CD4-positive, alpha-beta T cell treated with Interleukin-6 at 100 ng/mL for 8 hours (primary cell): Measurements from ENCODE around the gene MAD1L1.
A peak's percentile ranks its signal among the peaks of the same experiment; 100 is the strongest.

Experiments used
- DNase-seq: peaks from one replicate; pipeline ENCODE4 v3.0.0-alpha.2; 2020; ENCODE audit warnings: mixed read lengths, low spot score

Gene MAD1L1

DNA sequence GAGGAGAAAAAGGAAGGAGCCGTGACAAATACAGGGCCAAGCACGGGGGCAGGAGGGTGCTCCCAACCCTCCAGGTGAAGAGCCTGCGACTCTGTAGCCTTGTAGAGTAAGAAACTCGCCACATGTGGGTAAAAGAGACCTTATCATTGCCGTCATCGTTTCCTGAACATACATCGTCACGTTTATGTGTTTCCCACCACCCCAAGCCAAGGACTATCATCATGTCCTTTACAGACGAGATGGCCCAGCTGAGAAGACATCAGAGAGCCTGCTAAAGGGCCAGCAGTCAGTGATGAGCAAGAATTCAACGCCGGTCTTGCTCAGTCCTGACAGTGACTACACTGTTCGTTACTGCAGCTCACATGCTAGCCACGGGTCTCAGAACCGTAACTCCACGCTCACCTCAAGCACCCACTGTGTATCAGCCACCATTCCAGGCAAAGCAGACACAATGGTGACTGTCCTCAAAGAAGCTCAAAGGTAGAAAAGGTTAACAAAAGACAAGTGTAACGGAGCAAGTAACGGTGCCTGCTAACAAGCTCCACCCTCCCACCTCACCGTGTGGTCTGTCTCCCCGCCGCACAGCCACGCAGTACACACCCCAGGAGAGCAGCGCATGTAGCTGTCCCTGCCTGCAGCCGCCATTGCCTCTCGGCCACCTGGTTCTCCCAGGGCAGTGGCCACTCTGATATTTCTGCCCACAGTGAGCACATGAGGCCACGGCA, 147.8 kb downstream of the MAD1L1 start:
- no peak for DNase-seq

DNA sequence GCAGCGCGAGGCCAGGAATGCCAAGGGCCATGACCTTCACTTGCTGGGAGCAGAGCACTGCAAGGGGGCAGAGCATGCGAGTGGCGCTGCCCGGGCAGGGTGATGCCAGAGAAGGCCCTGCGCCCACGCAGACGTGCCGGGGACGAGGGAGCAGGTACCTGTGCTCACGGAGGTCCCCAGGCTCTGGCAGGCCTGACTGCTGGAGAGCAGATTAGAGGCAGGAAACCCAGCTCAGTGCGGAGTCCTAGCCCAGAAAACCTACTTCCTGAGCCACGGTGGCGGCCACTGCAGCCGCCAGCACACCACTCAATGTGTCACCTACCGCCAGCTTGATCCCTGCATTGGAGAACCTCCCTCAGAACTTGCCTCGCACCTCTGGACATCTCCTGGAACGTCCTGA, 148.4 kb downstream of the MAD1L1 start:
- DNase-seq, result no peak

DNA sequence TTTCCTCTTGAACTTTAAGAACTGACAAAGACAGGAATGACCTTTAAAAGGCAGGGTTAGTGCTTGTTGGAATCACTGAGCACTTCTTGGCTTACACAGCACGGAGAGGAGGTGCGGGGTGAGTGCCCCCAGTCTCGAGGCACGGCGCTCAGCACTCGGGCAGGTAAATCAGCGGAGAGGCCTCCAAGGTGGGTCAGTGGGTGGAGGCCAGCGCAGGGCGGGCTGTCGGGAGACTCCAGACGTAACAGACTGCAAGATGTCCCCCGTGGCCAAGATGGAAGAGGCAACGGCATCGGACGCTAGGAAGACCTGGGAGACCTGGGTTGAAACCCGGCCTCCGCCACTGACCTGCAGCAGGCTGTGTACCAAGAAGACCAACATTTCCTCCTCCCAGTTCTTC, 149.4 kb downstream of the MAD1L1 start:
- DNase-seq, result no peak

DNA sequence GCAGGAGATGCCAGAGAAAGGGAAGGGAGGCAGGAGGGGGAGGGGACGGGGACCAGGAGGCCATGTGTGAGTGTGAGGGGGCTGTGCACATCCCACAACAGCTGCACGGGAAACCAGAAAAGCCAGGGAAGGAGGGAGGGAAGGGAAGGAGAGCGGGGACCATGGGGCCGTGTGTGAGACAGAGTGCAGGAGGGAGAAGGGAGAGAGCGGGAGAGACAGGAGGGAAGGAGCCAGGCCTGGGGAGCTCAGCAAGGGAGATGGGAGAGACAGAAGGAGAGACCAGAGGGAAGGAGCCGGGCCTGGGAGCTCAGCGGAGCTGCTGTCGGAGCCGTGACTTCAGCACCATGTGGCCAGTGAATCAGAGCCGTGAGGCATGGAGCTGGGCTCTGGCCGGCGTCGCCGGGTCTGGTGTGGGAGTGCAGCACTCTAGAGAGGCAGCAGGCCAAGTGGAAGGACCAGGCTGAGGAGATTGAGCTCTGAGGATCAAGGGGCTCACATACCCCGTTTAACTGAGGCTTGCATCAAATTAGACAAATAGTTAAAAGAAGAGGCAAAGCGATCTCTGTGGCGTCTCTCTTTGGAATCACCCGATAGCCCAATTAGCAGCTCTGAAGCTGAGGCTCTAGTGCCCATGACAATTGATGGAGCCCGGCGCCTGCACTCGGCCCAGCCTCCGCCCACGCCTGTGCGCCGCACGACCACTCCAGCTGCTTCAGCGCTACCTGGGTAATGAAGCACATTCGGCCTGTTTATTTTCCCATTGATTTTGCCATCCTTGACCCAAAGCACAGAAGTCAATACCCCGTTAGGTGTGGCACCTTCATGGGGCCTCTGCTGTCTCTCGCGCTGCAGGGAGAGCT, 150.4 kb downstream of the MAD1L1 start:
- no peak for DNase-seq

DNA sequence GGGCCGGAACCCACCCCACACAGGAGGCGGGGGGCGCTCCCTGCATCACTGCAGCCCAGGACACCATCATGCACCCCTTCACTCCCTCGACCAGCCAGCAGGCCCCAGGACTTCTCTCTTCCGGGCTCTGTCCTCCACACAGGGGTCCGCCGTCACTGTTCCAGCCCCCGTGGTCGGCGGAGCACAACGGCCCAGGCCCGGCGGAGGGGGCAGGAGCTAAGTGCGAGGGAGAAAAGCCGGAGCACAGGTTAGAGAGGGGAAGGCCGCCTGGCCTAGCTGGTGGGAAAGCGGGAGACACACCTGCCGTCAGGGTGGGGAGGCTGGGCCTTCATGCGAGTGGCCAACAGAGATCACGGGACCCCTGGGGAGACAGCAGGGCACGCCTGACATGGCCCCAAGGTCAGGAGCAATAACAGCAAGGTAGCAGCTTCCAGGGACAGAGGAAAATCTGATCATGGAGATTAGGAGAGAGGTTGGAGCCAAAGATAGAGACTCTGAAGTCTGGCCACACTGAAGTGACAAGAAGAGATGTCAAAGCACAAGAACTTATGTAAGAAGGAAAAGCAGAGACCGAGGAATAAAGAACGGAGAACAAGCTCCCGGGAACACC, 151.1 kb downstream of the MAD1L1 start:
- no peak for DNase-seq

DNA sequence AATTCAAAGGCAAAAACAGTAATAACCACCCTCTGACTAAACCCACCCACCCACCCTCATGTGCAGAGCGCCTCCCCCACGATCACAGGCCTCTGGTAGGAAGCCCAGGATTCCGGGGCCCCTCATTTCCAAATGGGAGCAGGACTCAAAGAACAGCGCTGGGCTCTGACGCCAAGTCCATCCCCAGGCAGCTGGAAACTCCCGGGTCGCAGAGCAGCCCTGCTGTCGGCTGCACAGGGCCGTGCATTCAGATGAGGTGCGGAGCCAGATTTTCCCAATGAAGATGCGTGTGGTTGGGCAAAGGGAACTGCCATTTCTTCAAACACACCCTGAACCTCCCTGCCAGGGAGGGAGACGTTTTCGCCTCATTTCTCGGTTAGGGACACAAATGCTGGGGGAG, 152.3 kb downstream of the MAD1L1 start:
- DNase-seq, result no peak

DNA sequence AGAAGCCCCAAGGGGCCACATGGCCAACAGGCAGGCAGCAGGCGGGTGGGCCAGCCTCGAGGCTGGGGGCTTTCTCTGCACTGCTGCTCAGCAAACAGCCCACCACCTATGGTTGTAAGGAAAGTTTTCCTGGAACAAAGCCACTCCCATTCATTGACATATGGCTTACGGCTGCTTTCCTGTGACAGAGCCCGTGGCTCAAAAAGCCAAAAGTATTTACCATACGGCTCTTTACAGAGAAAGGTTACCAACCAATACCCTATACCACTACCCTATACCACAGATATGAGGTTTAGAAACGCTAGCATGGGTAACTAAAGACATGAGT, 152.7 kb downstream of the MAD1L1 start:
- no peak for DNase-seq

DNA sequence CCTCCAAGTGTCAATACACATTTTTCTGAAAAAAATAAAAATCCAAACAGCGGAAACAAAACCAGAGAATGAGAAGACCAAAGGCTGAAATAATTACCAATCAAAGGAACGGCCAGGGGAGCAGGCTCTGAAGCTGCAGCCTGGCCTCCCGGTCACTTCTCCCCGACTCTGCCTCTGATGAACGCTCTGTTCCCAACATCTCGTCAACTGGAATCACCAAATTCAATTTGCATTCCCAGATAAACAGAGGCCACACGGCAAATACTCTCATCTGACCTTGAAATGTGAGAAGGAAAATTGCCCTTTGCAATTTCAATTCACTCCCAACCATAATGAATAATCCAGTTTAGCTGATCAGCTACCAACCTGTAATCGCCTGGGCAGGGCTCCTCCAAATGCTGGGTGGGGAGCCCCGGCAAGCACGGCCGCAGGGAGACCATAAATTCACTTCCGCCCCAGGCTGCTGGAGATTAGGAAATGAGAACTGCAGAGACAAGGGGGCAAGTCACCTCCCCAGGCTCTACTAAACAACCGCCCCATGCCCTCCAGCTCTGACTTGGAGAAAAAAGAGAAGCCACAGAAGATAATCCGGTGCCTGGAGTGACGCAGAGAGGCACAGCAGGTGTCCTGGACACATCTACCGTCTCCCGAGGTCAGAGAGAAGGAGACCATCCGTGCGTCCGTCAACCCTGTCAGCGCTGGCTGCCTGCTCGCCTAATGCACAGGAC, 153.2 kb downstream of the MAD1L1 start:
- DNase-seq, result no peak

DNA sequence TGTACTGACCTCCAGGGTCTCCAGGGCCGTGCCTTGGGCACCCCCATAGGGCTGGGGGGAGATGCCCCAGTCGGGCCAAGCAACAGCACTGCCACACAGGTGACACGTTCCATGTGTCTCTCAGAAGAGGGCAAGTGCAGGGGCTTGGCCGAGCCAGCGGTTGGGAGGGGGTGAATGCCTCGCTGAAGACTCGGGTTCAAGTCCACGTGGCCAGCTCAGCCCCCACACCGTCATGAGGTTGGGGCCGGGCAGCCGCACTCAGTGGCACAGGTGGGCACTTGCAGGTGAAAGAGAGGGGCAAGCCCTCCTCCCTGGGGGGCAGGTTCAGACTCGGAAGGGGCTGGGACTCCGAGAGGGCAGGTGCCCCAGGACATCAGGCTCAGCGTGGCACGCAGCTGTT, 153.8 kb downstream of the MAD1L1 start:
- DNase-seq, result no peak

DNA sequence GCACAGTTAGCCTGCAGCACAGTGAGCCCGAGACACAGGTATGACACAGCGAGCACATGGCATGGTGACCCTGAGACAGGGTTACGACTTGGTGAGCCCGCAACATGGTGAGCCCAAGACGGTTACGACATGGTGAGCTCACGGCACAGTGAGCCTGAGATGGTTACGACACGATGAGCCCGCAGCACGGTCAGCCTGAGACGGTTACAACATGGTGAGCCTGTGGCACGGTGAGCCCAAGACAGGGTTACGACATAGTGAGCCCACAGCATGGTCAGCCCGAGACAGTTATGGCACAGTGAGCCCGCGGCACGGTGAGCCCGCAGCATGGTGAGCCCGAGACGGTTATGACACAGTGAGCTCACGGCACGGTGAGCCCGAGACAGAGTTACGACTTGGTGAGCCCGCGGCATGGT, 156.1 kb downstream of the MAD1L1 start:
- DNase-seq, result no peak

DNA sequence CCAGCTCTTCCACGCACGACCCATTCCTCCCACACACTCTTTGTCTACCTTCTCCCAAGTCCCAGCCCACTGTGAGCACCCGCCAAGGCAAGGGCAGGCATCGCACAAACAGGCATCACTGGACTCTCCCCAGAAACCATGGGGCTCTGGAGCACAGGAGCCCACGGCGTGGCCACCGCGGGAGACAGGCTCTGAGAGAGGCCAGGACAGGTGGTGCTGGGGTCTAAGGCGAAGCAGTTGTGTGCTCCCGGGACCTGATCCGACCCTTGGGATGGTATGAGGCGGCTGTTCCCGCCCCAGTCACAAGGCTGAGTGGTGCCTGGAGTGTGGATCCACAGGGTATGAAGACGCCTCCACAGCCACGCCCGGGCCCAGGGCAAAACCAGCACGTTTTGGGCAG, 156.9 kb downstream of the MAD1L1 start:
- DNase-seq, result no peak

DNA sequence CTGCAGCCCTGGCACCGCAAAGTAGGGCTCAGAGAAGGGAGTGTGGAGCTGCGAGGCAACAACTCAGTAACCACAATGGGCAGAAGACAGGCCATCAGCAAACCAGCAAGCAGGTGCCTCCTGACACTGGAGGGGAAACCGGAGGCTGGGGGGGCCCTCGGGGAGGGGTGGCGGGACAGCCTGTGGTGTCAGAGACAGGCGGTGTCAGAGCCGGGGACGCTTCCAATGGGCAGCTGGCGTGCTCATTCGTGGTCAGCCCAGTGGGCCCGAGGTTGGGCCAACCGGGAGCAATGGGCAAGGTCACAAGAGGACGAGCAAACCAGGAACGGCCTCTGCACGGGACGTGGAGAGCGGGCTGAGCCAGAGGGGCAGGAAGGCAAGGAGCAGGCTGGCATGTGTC, 158.1 kb downstream of the MAD1L1 start:
- DNase-seq, result no peak

DNA sequence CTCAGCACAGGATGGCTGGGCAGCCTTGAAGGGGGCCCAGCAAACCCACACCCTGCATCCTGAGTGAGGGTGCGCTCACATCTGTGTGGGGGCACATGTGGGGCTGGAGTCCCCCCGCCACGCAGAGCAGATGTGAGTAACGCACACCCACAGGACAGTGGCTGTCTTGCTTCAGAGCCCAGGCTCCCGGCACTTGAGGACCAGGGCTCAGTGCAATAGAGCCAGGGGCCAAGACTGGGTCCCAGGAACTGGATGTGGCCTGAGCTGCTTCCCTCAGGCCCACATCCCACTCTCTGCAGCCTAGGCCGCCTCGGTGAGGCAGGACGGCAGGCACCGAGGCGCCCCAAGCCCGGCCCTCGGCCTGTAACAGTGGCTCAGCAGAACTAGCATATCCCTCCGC, 159.9 kb downstream of the MAD1L1 start:
- DNase-seq, result no peak

DNA sequence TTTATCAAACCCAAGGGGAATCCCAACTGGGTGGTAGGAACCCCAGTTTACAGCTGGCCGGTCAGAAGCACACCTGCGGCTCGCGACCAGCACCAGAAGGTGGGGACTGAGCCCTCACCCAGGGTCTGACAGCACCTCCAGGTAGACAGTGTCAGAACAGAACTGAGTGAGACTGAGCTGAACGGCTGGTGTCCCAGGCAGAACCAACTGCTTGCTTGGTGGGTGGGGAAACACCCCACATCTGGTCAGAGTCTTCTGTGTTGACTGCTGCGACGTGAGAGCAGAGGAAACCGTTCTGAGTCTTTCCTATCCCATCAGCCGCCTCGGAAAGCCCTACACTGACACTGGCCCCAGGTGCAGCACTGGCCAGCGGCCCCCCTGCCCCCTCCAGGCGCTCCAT, 160.7 kb downstream of the MAD1L1 start:
- DNase-seq, result no peak

DNA sequence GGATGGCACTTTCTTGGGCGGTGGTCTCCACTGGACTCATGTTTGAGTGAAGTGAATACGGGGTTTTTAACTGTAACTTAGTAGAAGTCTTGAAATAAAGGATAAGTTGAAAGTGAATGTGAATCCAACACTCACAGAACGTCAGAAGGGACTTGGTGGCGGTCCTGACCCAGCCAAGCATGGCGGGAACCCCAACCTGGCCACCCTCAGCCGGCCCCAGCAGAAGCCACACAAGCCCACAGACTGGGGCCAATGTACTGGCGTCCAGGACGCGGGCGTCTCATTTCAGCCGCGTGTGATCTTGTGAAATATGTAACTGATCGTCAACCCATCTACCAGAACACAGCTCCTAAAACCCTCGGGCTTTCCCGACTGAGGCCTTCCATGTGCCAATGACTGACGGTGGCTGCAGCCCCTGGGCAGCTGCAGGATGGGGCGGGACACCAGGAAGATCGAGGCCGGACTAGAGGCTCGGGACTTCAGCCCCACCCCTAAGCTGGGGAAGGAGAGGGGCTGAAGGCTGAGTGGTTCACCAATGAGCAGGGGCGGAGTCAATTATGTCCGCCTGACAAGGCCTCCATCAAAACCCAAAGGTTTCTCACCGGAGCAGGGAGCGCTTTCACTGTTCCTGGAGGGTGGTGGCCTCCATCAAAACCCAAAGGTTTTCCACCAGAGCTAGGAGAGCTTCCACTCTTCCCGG, 161.5 kb downstream of the MAD1L1 start:
- no peak for DNase-seq

DNA sequence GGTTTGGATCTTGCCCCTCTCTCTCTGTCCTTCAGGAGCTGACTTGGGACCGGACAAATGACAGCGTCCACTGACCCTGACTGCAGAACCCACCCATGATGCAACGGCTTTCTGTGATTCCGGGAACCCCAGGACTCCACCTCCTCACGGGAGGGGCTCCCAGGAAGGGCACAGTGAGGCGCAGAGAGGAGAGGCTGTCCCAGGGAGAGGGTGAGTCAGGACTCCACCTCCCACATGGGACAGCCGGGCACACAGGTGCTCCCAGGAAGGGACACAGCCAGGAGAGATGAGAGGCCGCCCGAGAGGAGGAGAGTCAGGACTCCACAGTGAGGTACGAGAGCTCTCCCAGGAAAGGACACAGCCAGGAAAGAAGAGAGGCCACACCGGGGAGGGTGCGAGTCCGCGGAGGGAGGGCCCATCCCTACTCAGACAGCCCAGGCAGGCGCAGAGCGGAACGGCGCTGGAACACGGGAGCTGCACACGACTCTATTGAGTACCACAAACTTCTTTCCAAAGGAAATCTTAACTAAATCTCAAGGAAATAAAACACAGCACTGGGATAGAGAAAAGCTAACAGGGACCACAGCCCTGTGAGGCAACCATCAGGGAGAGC, 162.5 kb downstream of the MAD1L1 start:
- no peak for DNase-seq

DNA sequence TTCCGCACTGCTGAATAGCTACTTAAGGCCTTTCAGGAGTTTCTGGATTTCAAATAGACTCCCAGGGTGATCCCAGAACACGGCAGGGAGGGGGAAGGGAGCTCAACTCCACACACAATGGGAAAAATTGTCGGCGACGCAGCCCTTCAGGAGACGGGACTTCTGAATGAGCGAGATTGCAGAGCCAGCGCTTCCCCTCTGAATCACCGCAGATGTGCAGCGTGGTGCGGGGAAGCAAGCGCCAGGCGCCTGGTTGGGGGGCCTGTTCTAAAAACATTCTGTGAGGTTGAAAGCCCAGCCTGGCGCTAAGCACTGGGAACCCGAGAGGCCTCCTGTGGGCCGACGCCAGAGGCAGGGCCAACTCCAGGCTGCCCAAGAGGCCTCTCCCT, 163.3 kb downstream of the MAD1L1 start:
- no peak for DNase-seq

DNA sequence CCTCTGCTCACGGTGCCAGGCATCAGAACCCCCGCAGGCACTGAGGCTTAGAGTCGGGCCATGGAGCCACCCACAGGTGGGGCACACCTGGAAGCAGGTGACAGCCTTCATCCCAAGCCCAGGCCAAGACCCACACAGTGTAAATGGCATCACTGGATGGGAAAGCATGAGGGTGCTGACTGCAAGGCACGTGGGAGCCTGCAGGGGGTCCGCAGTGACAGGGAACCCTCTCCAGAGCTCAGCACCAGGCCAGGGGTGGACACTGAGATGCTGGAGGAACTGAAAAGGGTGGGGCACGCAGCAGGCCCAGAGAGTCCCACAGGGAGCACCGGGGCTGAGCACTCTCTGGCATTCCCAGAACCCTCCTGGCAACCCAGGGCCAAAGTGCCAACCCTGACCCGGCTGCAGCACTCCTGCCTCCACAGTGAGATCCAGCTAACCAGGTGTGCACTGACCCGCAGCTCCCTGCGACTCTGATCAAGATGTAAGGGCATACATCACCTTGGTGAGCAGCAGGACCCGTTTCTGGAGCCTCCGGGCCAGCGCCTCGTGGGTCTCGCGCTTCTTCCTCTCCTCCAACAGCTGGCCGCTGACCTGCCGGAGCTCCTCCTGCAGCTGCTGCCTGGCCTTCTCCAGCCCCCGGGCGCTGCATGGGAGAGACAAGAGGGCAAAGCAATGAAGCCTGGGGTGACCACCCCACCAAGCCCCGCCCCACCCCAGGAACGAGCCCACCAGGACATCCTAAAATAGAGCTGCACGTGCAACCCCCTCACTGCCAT, 163.9 kb downstream of the MAD1L1 start:
- DNase-seq, result no peak

DNA sequence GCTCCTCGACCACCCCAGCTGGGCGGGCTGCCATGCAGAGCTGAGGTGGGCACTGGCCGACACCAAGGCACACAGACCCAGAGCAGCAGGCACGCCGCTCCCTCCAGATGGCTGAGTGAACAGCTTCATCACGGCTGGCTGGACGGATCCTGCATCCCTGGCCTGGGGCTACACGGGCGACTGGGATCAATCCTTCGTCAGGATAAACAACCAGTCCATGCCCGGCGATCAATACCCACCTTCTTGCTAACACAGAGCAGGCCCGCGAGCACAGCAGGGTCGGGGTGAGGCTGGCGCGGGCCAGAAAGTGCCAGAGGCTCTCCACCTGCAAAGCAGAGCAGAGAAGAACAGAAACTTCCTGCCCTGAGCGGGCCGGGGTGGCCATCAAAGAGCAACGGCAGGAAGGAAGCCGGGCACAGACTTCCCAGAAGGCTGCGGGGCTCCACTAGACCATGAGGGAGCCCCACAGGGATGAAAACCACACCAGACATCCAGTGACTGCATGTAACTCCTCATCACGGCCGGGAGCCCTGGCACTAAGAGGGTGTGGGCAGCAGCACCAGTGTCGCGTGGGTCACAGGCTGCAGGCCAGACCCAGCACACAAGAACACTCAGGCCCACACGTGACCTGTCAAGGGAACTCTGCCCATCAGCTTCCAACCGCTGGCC, 166.4 kb downstream of the MAD1L1 start:
- peak; percentile 60 for DNase-seq

DNA sequence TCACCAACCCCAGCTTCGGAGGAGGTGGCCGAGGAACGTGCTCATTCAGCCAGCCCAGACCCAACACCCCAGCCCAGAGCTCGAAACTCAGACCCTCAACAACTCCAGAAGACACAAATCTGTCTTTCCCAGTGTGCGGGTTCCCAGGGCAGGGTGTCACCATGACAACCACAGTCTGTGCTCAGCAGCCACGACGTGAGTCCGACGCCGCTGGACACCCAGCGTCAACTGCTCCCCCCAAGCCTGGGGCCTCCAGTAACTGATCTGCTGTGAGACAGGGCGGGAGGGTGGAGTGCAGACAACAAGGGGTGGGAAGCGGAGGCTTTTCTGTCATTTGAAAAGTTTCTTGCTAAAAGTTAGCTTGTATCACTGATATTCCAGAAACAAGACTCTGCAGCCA, 167.2 kb downstream of the MAD1L1 start:
- DNase-seq, result no peak
